NOMO-1 (cell line): ENCODE measurements around the gene GRIP1.

Experiments used
- DNase-seq, 2 experiments: peaks; one replicate each; lab custom pipeline; 2025; ENCODE audit not compliant: unreplicated experiment in 2 of 2; lab: John Stamatoyannopoulos, UW

The GRIP1 gene

GRCh38 chr12:66491853-66492252 is 187.0 kb downstream of the GRIP1 start:
- no peak for DNase-seq

GRCh38 chr12:66482351-66483203 is 196.3 kb downstream of the GRIP1 start:
- DNase-seq: no peak

GRCh38 chr12:66467932-66468331 is 210.9 kb downstream of the GRIP1 start:
- no peak for DNase-seq

GRCh38 chr12:66461331-66461730 is 217.5 kb downstream of the GRIP1 start:
- DNase-seq: no peak

GRCh38 chr12:66459944-66460482 is 218.9 kb downstream of the GRIP1 start:
- DNase-seq: no peak

GRCh38 chr12:66456612-66457011 is 222.3 kb downstream of the GRIP1 start:
- DNase-seq: no peak

- DNase-seq: peak in 1 of 2 experiments; percentile 68
Measured at GRCh38 chr12:66453844-66454243, 225.0 kb downstream of the GRIP1 start.

GRCh38 chr12:66453120-66453519 is 225.8 kb downstream of the GRIP1 start:
- no peak for DNase-seq

- no peak for DNase-seq
Measured at GRCh38 chr12:66449531-66449930, 229.3 kb downstream of the GRIP1 start.

- DNase-seq: no peak
Measured at GRCh38 chr12:66447643-66448042, 231.2 kb downstream of the GRIP1 start.

- DNase-seq: no peak
Measured at GRCh38 chr12:66446276-66446675, 232.6 kb downstream of the GRIP1 start.

GRCh38 chr12:66441905-66442559 is 236.8 kb downstream of the GRIP1 start:
- DNase-seq: no peak

- no peak for DNase-seq
Measured at GRCh38 chr12:66438601-66439000, 240.3 kb downstream of the GRIP1 start.

- no peak for DNase-seq
Measured at GRCh38 chr12:66430106-66430505, 248.8 kb downstream of the GRIP1 start.

- DNase-seq: no peak
Measured at GRCh38 chr12:66428870-66429269, 250.0 kb downstream of the GRIP1 start.

- DNase-seq: no peak
Measured at GRCh38 chr12:66428261-66428660, 250.6 kb downstream of the GRIP1 start.

GRCh38 chr12:66426696-66427095 is 252.2 kb downstream of the GRIP1 start:
- no peak for DNase-seq

GRCh38 chr12:66423266-66423665 is 255.6 kb downstream of the GRIP1 start:
- DNase-seq: no peak

GRCh38 chr12:66418908-66419307 is 260.0 kb downstream of the GRIP1 start:
- DNase-seq: no peak

- DNase-seq: no peak
Measured at GRCh38 chr12:66417217-66417616, 261.7 kb downstream of the GRIP1 start.

GRCh38 chr12:66409195-66409871 is 269.5 kb downstream of the GRIP1 start:
- peak; percentile 56 to 78 for DNase-seq
